Aorta (tissue), 5 donors: ENCODE results near the gene SIPA1L3. TPM values are rescaled to one million over a fixed set of nuclear protein-coding genes. Genes with fewer than 3 reads are reported as not detected.
A peak's percentile ranks its signal among the peaks of the same experiment; 100 is the strongest.

Experiments used
- ATAC-seq: fragments of 200-7000 bp; cut with Tn5 transposase; one replicate; pipeline ENCODE4 v1.9.1; 2022; ENCODE audit warnings: moderate library complexity; ENCODE audit not compliant: low FRiP score
- DNase-seq, 2 donors: peaks; one replicate each; pipeline ENCODE4 v3.0.0-alpha.2; 2020
- H3K27ac ChIP-seq, 2 donors: one replicate each; pipeline ENCODE4 v1.5.1; 2013; ENCODE audit warnings: low read length in 2 of 2, mild to moderate bottlenecking in 2 of 2, moderate library complexity in 2 of 2, control low read depth in 1 of 2, inconsistent platforms in 1 of 2, low read depth in 1 of 2
- H3K27me3 ChIP-seq, 2 donors: one replicate each; pipeline ENCODE4 v1.6.1; 2013; ENCODE audit warnings: control low read depth in 1 of 2, low read length in 1 of 2, mild to moderate bottlenecking in 1 of 2, moderate library complexity in 1 of 2; ENCODE audit not compliant: insufficient read depth in 2 of 2, control insufficient read depth in 1 of 2
- H3K36me3 ChIP-seq, 2 donors: one replicate each; pipeline ENCODE4 v1.6.1; 2013; ENCODE audit warnings: control low read depth in 1 of 2, low read length in 1 of 2, mild to moderate bottlenecking in 1 of 2; ENCODE audit not compliant: insufficient read depth in 2 of 2, control insufficient read depth in 1 of 2
- H3K4me1 ChIP-seq, 2 donors: one replicate each; pipeline ENCODE4 v1.6.1; 2013; ENCODE audit warnings: low read length in 2 of 2, control low read depth in 1 of 2, mild to moderate bottlenecking in 1 of 2, moderate library complexity in 1 of 2; ENCODE audit not compliant: insufficient read depth in 2 of 2, control insufficient read depth in 1 of 2
- H3K4me3 ChIP-seq, 2 donors: one replicate each; pipeline ENCODE4 v1.5.1; 2013; ENCODE audit warnings: low read length in 2 of 2, control low read depth in 1 of 2, mild to moderate bottlenecking in 1 of 2
- H3K9me3 ChIP-seq: one replicate; pipeline ENCODE4 v1.6.1; 2013; ENCODE audit warnings: mild to moderate bottlenecking, low read length; ENCODE audit not compliant: control insufficient read depth
- WGBS, 2 donors: extraction: QIAGEN DNeasy Blood & Tissue Kit; methylation state at CpG; one replicate each; pipeline ENCODE4 v1.1.7; 2013; 5-methylcytosine and 5-hydroxymethylcytosine counted together
- intact Hi-C, 2 donors: fragments of 100-400 bp; cut with DNase I; formaldehyde crosslinking; loops; one replicate each; pipeline versions ENCODE4 v1.14.2 to v1.15.0; 2022
- polyA plus RNA-seq, 2 donors: library from polyadenylated mRNA; stranded (reverse); fragments of 200-250 nt; gene quantifications; one replicate each; pipeline ENCODE4 v1.2.3, GENCODE V29; 2013
- total RNA-seq, 2 donors: library from RNA; stranded (reverse); fragmentation: NEBNext Ultra II Directional; extraction: Animal tissue kit (Norgen Biotek cat#: 25700); gene quantifications; one replicate each; pipeline ENCODE4 v1.2.1, GENCODE V29; 2021
- donor health status: healthy with polysubstance abuse.
- donor health status: Bipolar disorder and iron deficiency.
- donor health status: DM: no; HTN: no; CAD: no.
- donor health status: DM: no; HTN: no; CAD: no.
- donor health status: DM: yes; HTN: yes; CAD: no.

SIPA1L3 gene
- total and polyA plus RNA-seq, 4 donors, result 1.3 to 20.9 (median 11.2) TPM

DNA sequence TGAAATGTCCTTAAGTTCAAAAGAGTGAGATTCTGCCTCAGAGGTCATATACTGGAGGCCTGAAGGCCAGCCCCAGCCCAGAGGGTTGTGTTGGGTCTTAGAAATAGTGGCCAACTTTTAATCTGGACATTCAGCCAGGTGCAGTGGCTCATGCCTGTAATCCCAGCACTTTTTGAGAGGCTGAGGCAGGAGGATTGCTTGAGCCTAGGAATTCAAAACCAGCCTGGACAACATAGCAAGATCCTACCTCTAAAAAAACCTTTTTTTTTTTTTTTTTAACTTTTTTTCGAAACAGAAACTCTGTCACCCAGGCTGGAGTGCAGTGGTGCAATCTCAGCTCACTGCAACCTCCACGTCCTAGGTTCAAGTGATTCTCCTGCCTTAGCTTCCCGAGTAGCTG lies 301.6 kb downstream of the SIPA1L3 start:
- no peak overlapping the region for H3K4me3 ChIP-seq
- WGBS, 2 donors, result 86 to 94% methylated on average over 3 of the region's 3 CpGs
- H3K4me1 ChIP-seq, result no peaks in the 10 kb centered on the region
- H3K27me3 ChIP-seq, result no peaks in the 10 kb centered on the region
- intact Hi-C loops, result no loop called here
- H3K9me3 ChIP-seq, result no peaks in the 10 kb centered on the region
- DNase-seq (no peak), ATAC-seq (no peak)
- no peak overlapping the region for H3K27ac ChIP-seq
- H3K36me3 ChIP-seq, result no peaks in the 10 kb centered on the region

DNA sequence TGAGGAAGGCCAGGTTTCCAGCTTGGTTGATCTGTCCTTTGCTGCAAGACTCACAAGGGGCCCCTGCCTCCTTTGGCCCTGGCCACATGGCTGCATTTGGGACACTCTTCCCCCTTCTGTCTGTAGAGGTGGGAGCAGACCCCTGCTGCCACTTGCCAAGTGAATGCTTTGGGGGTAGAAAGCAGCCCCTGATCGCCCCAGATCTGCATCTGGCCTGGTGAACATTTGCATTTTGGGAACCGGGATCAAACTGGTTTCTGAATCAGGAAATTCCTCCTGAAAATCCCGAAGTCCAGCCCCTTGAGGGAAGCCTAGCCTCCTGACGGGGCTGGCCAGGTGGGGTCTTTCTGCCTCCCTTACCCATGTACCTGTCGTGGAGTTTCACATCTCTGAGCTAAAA lies 302.1 kb downstream of the SIPA1L3 start:
- H3K4me3 ChIP-seq, result no peak overlapping the region
- WGBS, 2 donors, result 6 to 9% methylated on average over 5 of the region's 5 CpGs
- no peak for ATAC-seq

DNA sequence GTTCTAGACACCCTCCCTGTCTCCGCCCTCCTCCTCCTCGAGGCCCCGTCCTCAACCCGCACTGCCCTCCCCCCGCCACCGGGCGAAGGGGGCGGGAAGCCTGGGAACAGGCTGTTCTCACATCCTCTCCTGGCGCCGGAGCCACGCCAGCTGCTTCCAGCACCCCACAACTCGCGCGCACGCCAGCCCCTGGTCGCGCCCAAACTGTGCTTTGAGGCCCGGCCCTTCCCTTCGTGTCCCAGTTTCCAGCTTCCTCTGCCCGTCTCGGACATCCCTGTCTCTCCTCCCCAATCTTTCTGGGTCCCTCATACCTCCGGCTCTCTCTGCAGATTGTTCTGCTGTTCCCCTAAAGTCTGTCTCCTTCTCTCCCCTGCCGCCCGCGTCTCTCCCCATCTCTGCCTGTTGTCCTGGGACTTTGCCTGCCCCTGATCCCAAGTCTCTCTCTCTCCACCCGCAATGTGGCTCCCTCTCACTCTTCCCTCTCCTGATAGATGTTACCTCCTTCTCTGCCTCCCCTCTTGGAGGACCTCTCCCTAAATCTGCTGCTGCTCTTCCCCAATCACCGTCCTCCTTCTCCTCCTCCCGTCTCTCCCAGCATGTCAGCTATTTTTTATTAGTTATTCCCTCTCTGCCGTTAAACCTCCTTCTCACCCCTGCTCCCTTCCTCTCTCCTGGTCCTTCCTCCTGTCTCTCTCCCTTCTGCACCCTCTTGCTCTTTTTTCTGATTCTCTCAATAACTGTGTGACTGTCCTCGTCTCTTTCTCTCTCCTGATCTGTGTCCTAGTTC lies 302.9 kb downstream of the SIPA1L3 start:
- intact Hi-C loops, result no loop called here
- DNase-seq, result peak; percentile 81 to 88
- 0 to 1% methylated on average over 29 of the region's 30 CpGs for WGBS, 2 donors
- Histone ChIP-seq H3K36me3 (no peaks in the 10 kb centered on the region), H3K4me1 (no peaks in the 10 kb centered on the region), H3K27me3 (no peaks in the 10 kb centered on the region), H3K4me3 (no peak overlapping the region), H3K9me3 (no peaks in the 10 kb centered on the region), H3K27ac (peak overlapping the region in 1 of 2 donors; percentile 22)
- peak; percentile 85 for ATAC-seq

More for the DNA sequence above, 302.1 kb downstream of the SIPA1L3 start:
- intact Hi-C loops, result no loop called here
- no peaks in the 10 kb centered on the region for H3K4me1 ChIP-seq
- no peaks in the 10 kb centered on the region for H3K36me3 ChIP-seq
- no peaks in the 10 kb centered on the region for H3K9me3 ChIP-seq
- no peak overlapping the region for H3K27ac ChIP-seq
- no peaks in the 10 kb centered on the region for H3K27me3 ChIP-seq
- no peak for DNase-seq

DNA sequence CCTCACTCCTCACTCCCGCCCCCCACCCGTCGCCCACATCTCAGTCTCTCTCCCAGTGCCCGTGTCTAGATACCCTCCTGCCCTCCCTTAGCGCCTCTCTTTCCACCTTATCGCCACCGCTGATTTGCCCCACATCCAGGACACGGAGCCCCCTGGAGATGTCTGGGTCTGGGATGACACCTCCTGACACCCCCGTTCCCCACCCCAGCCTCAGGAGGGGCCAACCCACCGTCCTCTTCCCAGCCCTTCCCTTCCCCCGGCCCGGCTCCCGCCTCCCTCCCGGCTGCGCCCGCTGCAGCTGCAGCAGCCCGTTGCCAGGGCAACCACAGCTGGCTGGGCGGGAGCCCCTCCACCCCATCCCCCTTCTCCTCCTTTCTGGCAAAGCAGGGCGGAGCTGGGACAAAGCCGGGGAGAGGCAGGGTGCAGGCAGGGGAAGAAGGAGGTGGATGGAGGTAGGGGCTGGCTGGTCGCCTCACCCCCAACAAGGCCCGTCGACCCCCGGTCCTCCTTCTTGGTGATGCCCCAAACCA lies 303.5 kb downstream of the SIPA1L3 start:
- Histone ChIP-seq H3K4me1 (no peaks in the 10 kb centered on the region), H3K27me3 (no peaks in the 10 kb centered on the region), H3K27ac (no peak overlapping the region), H3K4me3 (no peak overlapping the region), H3K9me3 (no peaks in the 10 kb centered on the region), H3K36me3 (no peaks in the 10 kb centered on the region)
- peak; percentile 44 for ATAC-seq
- WGBS, 2 donors, result 0 to 1% methylated on average over 23 to 24 of the region's 24 CpGs
- intact Hi-C loops, result no loop called here
- DNase-seq, result peak in 1 of 2 donors; percentile 69

DNA sequence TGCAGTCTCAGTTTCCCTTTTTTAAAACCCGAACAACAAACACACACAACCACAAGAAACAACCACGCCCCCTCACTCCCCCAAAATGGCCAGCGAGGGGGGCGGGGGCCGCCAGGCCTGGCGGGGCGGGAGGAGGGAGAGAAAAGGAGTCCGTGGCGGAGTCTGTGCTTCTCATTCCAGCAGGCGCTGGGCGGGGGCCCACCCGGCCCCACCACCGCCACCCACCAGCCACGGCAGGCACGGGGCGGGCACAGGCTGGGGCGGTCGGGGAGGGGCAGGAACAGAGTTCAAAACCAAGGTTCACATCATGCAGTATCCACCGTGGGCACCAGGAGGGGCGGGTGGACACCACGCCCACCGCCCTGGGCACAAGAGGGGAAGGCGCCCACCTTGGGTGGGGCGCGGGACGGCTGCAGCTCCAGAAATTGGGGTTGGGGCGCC lies 304.2 kb downstream of the SIPA1L3 start:
- ATAC-seq (no peak), DNase-seq (no peak)
- H3K27ac ChIP-seq, result no peak overlapping the region
- no peaks in the 10 kb centered on the region for H3K27me3 ChIP-seq
- intact Hi-C loops, result no loop called here
- WGBS, 2 donors, result 0 to 2% methylated on average over 17 to 27 of the region's 27 CpGs
- no peaks in the 10 kb centered on the region for H3K36me3 ChIP-seq
- H3K9me3 ChIP-seq, result no peaks in the 10 kb centered on the region
- H3K4me1 ChIP-seq, result no peaks in the 10 kb centered on the region
- no peak overlapping the region for H3K4me3 ChIP-seq

DNA sequence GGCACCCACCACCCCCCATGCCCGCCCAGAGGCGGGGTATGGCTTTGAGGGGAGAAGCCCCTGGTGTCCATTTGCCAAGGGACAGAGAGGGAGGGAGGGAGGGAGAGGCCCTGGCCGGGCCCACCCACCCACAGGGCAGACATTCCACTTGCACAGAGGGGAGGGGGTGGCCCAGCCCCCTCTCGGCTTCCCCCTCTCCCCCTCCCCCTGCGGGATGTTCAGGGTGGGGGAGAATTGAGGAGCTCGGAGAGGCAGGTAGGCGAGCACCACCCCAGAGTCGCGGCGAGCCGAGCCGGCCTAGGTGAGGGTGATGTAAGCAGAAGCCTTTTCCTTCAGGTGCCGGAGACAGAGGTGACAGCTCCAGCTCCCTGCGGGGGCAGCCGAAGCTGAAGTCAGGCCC lies 304.8 kb downstream of the SIPA1L3 start:
- WGBS, 2 donors, result 62 to 63% methylated on average over 12 to 15 of the region's 15 CpGs
- ATAC-seq (no peak), DNase-seq (no peak)
- no peak overlapping the region for H3K27ac ChIP-seq
- no peaks in the 10 kb centered on the region for H3K4me1 ChIP-seq
- H3K4me3 ChIP-seq, result no peak overlapping the region
- no peaks in the 10 kb centered on the region for H3K9me3 ChIP-seq
- intact Hi-C loops, result no loop called here
- no peaks in the 10 kb centered on the region for H3K27me3 ChIP-seq
- H3K36me3 ChIP-seq, result no peaks in the 10 kb centered on the region

DNA sequence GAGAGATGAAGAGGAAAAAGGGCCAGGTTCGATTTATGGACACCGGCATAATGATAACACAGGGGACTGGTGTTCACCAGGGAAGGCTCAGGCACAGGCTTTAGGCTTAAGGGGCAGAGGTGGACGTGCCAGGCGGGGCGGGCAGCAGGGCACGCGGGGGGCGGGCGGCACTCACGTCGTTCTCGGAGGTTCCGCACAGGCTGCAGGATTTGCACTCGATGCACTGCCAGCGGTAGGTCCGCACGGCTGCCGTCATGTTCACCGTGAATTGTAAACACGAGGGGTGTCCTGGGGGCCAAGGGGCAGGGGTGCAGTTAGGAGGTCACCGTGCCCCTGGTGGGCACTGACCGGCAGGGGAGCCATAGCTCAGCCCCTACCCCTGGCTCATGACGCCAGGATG lies 306.5 kb downstream of the SIPA1L3 start:
- Histone ChIP-seq H3K9me3 (no peaks in the 10 kb centered on the region), H3K4me3 (no peak overlapping the region), H3K27ac (no peak overlapping the region), H3K27me3 (no peaks in the 10 kb centered on the region), H3K4me1 (no peaks in the 10 kb centered on the region), H3K36me3 (no peaks in the 10 kb centered on the region)
- intact Hi-C loops, result no loop called here
- no peak for ATAC-seq
- no peak for DNase-seq
- WGBS, 2 donors, result 85 to 88% methylated on average over 23 of the region's 23 CpGs

DNA sequence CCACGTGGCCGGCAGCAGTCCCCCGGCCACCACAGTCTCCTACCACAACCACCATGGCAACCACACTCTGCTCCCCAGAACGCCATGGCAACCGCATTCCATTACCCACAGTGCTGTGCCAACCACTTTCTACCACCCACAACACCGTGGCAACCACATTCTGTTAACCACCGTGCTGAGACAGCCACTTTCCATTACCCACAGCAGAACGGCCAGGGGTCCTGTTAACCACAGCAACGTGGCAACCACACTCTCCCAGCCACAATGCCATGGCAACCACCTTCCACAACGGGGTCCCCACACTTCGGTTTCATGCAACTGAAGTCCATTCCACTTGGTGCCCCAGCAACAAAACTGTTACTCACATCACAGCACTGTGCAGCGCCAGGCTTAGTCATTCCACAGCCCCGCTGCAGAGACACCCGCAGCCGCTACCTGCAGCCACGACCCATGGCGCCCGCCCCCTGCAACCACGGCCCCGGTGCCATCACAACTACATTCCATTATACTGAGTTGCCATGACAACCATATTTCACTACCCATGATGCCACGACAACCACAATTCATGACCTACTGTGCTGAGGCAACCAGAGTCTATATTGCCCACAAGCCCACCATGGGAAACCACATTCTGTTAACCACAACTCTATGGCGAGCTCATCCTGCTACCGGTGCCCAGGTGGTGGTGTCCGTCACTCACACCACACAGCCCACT lies 307.1 kb downstream of the SIPA1L3 start:
- WGBS, 2 donors, result 38 to 47% methylated on average over 24 of the region's 24 CpGs
- DNase-seq (no peak), ATAC-seq (no peak)
- Histone ChIP-seq H3K36me3 (no peaks in the 10 kb centered on the region), H3K9me3 (no peaks in the 10 kb centered on the region), H3K27me3 (no peaks in the 10 kb centered on the region), H3K27ac (no peak overlapping the region), H3K4me1 (no peaks in the 10 kb centered on the region), H3K4me3 (no peak overlapping the region)
- intact Hi-C loops, result no loop called here
